IPS-NIHi7 (cell line): ENCODE data around the gene DNAH3.

Experiments used
- DNase-seq: peaks from one replicate; pipeline ENCODE4 v3.0.0; 2012; ENCODE audit warnings: mixed read lengths; ENCODE audit errors: extremely low spot score

The DNAH3 gene

GRCh38 chr16:20883554-20884239 is 266.9 kb downstream of the DNAH3 start:
- no peak for DNase-seq
